GM12878 (cell line): Measurements from ENCODE around the gene THRA. TPM values are rescaled to one million over a fixed set of nuclear protein-coding genes. Genes with fewer than 3 reads are reported as not detected.
A peak's percentile ranks its signal among the peaks of the same experiment; 100 is the strongest.

Source experiments
- BRCA1 ChIP-seq: IDR thresholded peaks from 2 replicates; pipeline ENCODE4 v1.6.1; 2011; ENCODE audit warnings: low read depth, low read length, improper control_type of control experiment
- CBFB ChIP-seq: IDR thresholded peaks from 2 replicates; pipeline ENCODE4 v1.6.1; 2016; ENCODE audit warnings: antibody characterized with exemption, low read depth
- CEBPB ChIP-seq, 2 experiments: fragments of 150-350 bp in 1 of 2; IDR thresholded peaks; 2 replicates each; pipeline ENCODE4 v1.6.1; 2012 to 2014; ENCODE audit warnings: low read depth in 2 of 2, low read length in 2 of 2, borderline replicate concordance in 1 of 2, inconsistent platforms in 1 of 2
- CTCF ChIP-seq, 3 experiments: IDR thresholded peaks in 2 of 3; conservative IDR thresholded peaks in 1 of 3; 2 replicates each; pipeline ENCODE4 v1.5.1; 2011; ENCODE audit warnings: low read depth in 3 of 3, low read length in 3 of 3, mild to moderate bottlenecking in 3 of 3, control low read depth in 2 of 3, moderate library complexity in 2 of 3, inconsistent platforms in 1 of 3, mixed read lengths in 1 of 3; ENCODE audit not compliant: control insufficient read depth in 2 of 3, insufficient read depth in 1 of 3; ENCODE audit errors: extremely low read depth in 1 of 3
- EGR1 ChIP-seq, 2 experiments: IDR thresholded peaks; 1 replicate in 1 of 2; 2 replicates in 1 of 2; pipeline ENCODE4 v1.6.1; 2011 to 2012; ENCODE audit warnings: low read depth in 2 of 2, low read length in 2 of 2, borderline replicate concordance in 1 of 2, mild to moderate bottlenecking in 1 of 2, moderate library complexity in 1 of 2
- ESRRA ChIP-seq: IDR thresholded peaks from 2 replicates; pipeline ENCODE4 v1.6.1; 2012; ENCODE audit warnings: mild to moderate bottlenecking, low read length, improper control_type of control experiment
- EZH2 ChIP-seq: IDR thresholded peaks from 2 replicates; pipeline ENCODE4 v1.6.1; 2012; ENCODE audit warnings: low read depth, mild to moderate bottlenecking, control low read depth, inconsistent platforms, low read length, borderline replicate concordance; ENCODE audit not compliant: control insufficient read depth
- FOXM1 ChIP-seq: IDR thresholded peaks from 2 replicates; pipeline ENCODE4 v1.6.1; 2012; ENCODE audit warnings: low read depth, mild to moderate bottlenecking, inconsistent platforms, low read length, moderate library complexity
- HSF1 ChIP-seq: fragments of 150-350 bp; IDR thresholded peaks from 2 replicates; pipeline ENCODE4 v1.6.1; 2014; ENCODE audit warnings: mild to moderate bottlenecking, low read depth, low read length
- IKZF2 ChIP-seq, 2 experiments: fragments of 450-650 bp; IDR thresholded peaks; 2 replicates each; pipeline ENCODE4 v1.6.1; 2017; ENCODE audit warnings: mild to moderate bottlenecking in 2 of 2, moderate library complexity in 2 of 2
- KAT2A ChIP-seq: conservative IDR thresholded peaks from 2 replicates; pipeline ENCODE4 v1.6.1; 2011; ENCODE audit warnings: low read depth, low read length; ENCODE audit not compliant: control insufficient read depth
- KLF5 ChIP-seq: fragments of 450-650 bp; IDR thresholded peaks from 2 replicates; pipeline ENCODE4 v1.6.1; 2014; ENCODE audit warnings: mild to moderate bottlenecking; ENCODE audit not compliant: partially characterized antibody
- LARP7 ChIP-seq: fragments of 450-650 bp; IDR thresholded peaks from 2 replicates; pipeline ENCODE4 v1.6.1; 2017; ENCODE audit warnings: mild to moderate bottlenecking
- NR2C1 ChIP-seq: fragments of 450-650 bp; IDR thresholded peaks from 2 replicates; pipeline ENCODE4 v1.6.1; 2017; ENCODE audit warnings: antibody characterized with exemption, mild to moderate bottlenecking, moderate library complexity
- NR2F1 ChIP-seq: fragments of 450-650 bp; conservative IDR thresholded peaks from 2 replicates; pipeline ENCODE4 v1.6.1; 2017; ENCODE audit warnings: mild to moderate bottlenecking
- PKNOX1 ChIP-seq: fragments of 450-650 bp; IDR thresholded peaks from 2 replicates; pipeline ENCODE4 v1.6.1; 2016; ENCODE audit warnings: mild to moderate bottlenecking
- PML ChIP-seq: IDR thresholded peaks from 2 replicates; pipeline ENCODE4 v1.6.1; 2012; ENCODE audit warnings: low read length, inconsistent platforms
- RELB ChIP-seq: fragments of 450-650 bp; IDR thresholded peaks from 2 replicates; pipeline ENCODE4 v1.6.1; 2017; ENCODE audit warnings: low read depth, mild to moderate bottlenecking, moderate library complexity
- TAF1 ChIP-seq: IDR thresholded peaks from 2 replicates; pipeline ENCODE4 v1.6.1; 2011; ENCODE audit warnings: mild to moderate bottlenecking, low read depth, low read length, borderline replicate concordance
- YY1 ChIP-seq: IDR thresholded peaks from 2 replicates; pipeline ENCODE4 v1.6.1; 2011; ENCODE audit warnings: low read depth, mild to moderate bottlenecking, low read length
- ZBTB33 ChIP-seq: fragments of 450-650 bp; IDR thresholded peaks from 2 replicates; pipeline ENCODE4 v1.6.1; 2017; ENCODE audit warnings: mild to moderate bottlenecking
- polyA plus RNA-seq, 11 experiments: library from polyadenylated mRNA; depleted of rRNA in 4 of 11; unstranded in 6 of 11; stranded (reverse) in 5 of 11; fragments of >200 nt; fragmentation: Nextera tagmentation in 4 of 11; fragmentation: Illumina TruSeq in 1 of 11; extraction: Ambion mirVana in 4 of 11; extraction: Trizol in 1 of 11; gene quantifications; 1 replicate in 1 of 11; 2 replicates in 10 of 11; pipeline versions ENCODE4 v1.2.1 to v1.2.3, GENCODE V29; 2011 to 2016; ENCODE audit warnings: inconsistent platforms in 2 of 11, missing spikeins in 2 of 11, low read depth in 1 of 11
- total RNA-seq, 4 experiments: library from RNA; depleted of rRNA in 3 of 4; stranded (reverse); fragments of >200 nt in 3 of 4; fragmentation: Illumina TruSeq in 1 of 4; extraction: Trizol in 1 of 4; gene quantifications; 2 replicates each; pipeline versions ENCODE4 v1.2.1 to v1.2.3, GENCODE V29; 2013 to 2021

THRA gene
- total and polyA plus RNA-seq, 10 of the 15 experiments (the other 5 are each of a cell fraction or from before 2014, with no cell fraction given), result 0.03 to 2.0 (median 0.64) TPM

- TF ChIP-seq EGR1 (IDR thresholded peaks at IDR 0.05; ENCODE audit: borderline replicate concordance in 1 of 2, low read depth in 2 of 2, low read length in 2 of 2) (peak in 1 of 2 experiments; percentile 65; a peak in 1 of 3 replicates), NR2C1 (no peak), BRCA1 (no peak), YY1 (no peak), EZH2 (no peak), ZBTB33 (no peak), CTCF (IDR thresholded peaks at IDR 0.05 in 2 of 3, conservative IDR thresholded peaks at IDR 0.05 in 1 of 3; ENCODE audit: control insufficient read depth in 2 of 3, extremely low read depth in 1 of 3, insufficient read depth in 1 of 3, low read depth in 3 of 3, low read length in 3 of 3) (no peak), CBFB (no peak), ESRRA (no peak), TAF1 (no peak), LARP7 (0 out of 2 replicates have a peak, but pooled peaks have one; percentile 5), HSF1 (no peak), PML (no peak), KAT2A (no peak), IKZF2 (IDR thresholded peaks at IDR 0.05) (peak in 1 of 2 experiments; percentile 73; a peak in 2 of 4 replicates), KLF5 (no peak), NR2F1 (no peak), FOXM1 (no peak), CEBPB (IDR thresholded peaks at IDR 0.05; ENCODE audit: borderline replicate concordance in 1 of 2, low read depth in 2 of 2, low read length in 2 of 2) (no peak), PKNOX1 (no peak), RELB (peak; percentile 61; the same call in 1 of the 2 replicates)
Measured at GRCh38 chr17:40100669-40101366, 38.1 kb downstream of the THRA start (continued).
